HUES6 (cell line): Measurements from ENCODE around the gene SAT2.

ENCODE experiments used
- H3K27ac ChIP-seq: 2 replicates; pipeline ENCODE4 v1.7.0; 2013; ENCODE audit warnings: low read depth, mild to moderate bottlenecking, low read length, inconsistent platforms
- H3K27me3 ChIP-seq: 2 replicates; pipeline ENCODE4 v1.6.1; 2013; ENCODE audit warnings: low read length; ENCODE audit not compliant: control insufficient read depth, insufficient read depth
- H3K36me3 ChIP-seq: 2 replicates; pipeline ENCODE4 v1.6.1; 2013; ENCODE audit warnings: low read length; ENCODE audit not compliant: control insufficient read depth, insufficient read depth
- H3K4me1 ChIP-seq: 2 replicates; pipeline ENCODE4 v1.6.1; 2013; ENCODE audit warnings: low read length; ENCODE audit not compliant: control insufficient read depth, insufficient read depth
- H3K4me3 ChIP-seq: 2 replicates; pipeline ENCODE4 v1.5.1; 2013; ENCODE audit warnings: low read depth, low read length
- H3K9ac ChIP-seq: one replicate; pipeline ENCODE4 v1.6.1; 2013; ENCODE audit warnings: mild to moderate bottlenecking, low read length
- H3K9me3 ChIP-seq: 2 replicates; pipeline ENCODE4 v1.6.1; 2013; ENCODE audit warnings: low read depth, low read length; ENCODE audit not compliant: control insufficient read depth, insufficient read depth

The SAT2 gene

DNA sequence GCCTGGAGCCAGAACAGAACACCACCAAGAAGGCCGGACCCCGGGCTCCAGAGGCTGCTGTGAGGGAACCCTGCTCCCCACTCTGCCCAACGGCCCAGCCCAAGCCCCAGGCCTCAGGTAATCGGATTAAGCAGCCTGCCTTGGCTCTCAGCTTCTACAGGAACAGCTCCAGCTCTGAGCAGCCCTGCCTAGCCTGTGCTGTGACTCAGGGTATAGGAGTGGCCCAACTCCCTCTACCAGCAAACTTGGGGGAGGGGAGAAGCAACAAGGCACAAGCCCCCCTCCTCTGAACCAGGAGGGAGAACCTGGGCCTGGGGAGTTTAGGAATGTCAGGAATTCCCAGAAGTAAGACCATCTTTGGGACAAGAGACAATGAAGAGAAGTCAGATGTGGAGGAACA is 36.9 kb downstream of the SAT2 start:
- peak overlapping the region; percentile 38 for H3K4me3 ChIP-seq
- H3K4me1 ChIP-seq: peaks cover 26% of the 10 kb centered on the region
- H3K36me3 ChIP-seq: peaks cover 60% of the 10 kb centered on the region
- H3K9me3 ChIP-seq: no peaks in the 10 kb centered on the region
- peak overlapping the region; percentile 93 for H3K27ac ChIP-seq
- no peaks in the 10 kb centered on the region for H3K27me3 ChIP-seq
- peak overlapping the region; percentile 78 for H3K9ac ChIP-seq

DNA sequence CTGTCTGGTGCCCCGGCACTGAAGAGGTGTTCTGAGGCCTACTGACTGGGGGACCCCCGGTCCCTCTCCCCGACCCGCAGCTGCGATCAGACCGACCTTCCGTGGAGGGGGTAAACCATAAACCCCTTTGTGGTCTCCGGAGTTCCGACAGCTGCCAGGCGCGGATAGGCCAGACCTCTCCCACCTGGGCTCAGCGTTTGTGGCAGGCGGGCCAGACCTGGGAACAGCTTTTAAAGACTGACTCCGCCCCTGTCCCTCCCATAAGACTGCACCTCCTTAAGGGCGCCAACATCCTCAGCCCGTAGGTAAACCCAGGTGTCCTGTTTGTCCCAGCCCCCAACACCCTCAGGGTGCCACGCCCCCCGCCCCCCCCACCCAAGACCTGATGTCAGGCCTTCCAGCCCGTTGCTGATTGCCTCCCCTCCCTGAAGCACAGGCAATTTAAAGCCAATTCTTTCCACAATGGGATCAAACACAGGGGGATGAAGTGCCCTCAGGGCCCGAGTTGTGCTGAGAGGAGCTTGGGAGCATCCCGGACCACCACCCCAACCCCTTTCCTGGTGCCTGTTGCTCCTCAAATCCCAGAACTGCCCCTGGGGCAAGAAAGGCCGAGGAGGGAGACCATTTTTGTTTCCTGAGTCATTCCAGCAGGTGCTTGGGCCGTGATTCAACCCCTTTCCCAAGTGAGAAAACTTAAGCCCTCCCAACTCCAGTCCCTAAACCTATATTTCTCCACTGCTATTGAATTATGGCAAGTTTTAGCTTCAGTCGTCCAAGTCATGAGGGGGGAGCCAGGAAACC is 37.5 kb downstream of the SAT2 start, which contains the start of gene SOX15:
TSS of gene SOX15 (minus strand) at position 204 of the 801 bp plus-strand sequence. CDS start 418 bp downstream, outside the sequence.
- peak within 1 kb of the TSS; percentile 75 for H3K4me3 ChIP-seq
- H3K4me1 ChIP-seq: peaks cover 26% of the 10 kb centered on the region
- H3K9me3 ChIP-seq: no peaks in the 10 kb centered on the region
- peak within 1 kb of the TSS; percentile 78 for H3K9ac ChIP-seq
- peak within 1 kb of the TSS; percentile 93 for H3K27ac ChIP-seq
- peaks cover 53% of the 10 kb centered on the region for H3K36me3 ChIP-seq
- no peaks in the 10 kb centered on the region for H3K27me3 ChIP-seq

DNA sequence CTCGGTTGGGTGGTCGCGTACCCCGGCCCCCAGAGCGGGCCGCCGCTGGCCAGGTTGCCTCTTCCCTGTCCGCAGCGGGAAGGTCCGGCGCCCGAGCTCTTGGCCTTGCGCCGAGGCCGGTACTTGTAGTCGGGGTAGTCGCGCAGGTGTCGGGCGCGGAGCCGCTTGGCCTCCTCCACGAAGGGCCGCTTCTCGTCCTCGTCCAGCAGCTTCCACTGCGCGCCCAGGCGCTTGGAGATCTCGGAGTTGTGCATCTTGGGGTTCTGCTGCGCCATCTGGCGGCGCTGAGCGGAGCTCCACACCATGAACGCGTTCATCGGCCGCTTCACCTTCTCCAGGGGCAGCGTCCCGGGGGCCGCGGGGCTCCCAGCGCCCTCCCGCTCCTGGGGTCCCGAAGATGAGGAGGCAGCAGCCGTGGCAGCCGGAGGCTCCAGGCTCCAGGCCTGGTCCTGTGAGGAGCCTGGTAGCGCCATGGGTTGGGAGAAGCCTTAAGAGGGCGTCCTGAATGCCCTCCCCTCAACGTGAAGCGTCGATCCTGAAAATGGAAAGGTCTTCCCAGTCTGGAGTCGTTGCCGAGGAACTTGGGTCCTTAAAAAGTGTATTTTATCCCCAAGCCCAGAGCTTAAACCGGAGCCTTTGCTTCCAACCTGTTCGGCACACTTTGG is 38.3 kb downstream of the SAT2 start:
- Histone ChIP-seq H3K27me3 (no peaks in the 10 kb centered on the region), H3K9me3 (no peaks in the 10 kb centered on the region), H3K4me1 (peaks cover 26% of the 10 kb centered on the region), H3K36me3 (peaks cover 46% of the 10 kb centered on the region), H3K9ac (peak overlapping the region; percentile 69), H3K27ac (peak overlapping the region; percentile 54; the same call in 1 of the 2 replicates), H3K4me3 (peak overlapping the region; percentile 75)

DNA sequence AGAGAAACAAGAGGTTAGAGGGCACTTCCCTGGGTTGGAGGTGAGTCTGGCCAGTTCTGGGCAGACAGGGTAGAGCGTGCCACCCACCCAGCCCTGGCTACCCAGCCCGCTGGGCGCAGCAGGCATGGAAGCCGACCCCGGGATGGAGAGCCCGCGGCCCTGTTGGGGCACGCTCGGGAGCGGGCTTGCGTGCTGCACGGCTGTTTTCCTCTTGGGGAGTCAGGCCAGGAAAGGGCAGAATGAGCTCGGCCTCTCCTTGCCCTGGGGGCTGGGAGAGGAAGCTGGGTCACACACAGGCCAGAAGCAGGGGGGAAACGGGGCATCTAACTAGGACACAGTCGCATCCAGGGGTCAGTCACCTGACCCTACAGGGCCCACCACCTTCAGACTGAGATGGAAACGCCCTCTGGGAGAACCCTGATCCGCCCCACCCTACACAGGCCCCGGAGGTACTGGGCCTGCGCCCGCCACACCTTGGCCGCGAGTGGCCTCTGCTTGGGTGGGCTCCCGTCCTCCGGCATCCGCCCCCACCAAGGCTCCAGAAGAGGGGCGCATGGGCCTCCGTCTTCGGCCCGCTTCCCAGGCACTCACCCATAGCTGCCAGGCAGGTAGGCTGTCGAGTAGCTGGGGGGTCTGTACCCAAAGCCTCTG is 38.9 kb downstream of the SAT2 start:
- Histone ChIP-seq H3K9ac (peak overlapping the region; percentile 69), H3K36me3 (peaks cover 39% of the 10 kb centered on the region), H3K4me3 (peak overlapping the region; percentile 75), H3K4me1 (peaks cover 26% of the 10 kb centered on the region), H3K27me3 (no peaks in the 10 kb centered on the region), H3K9me3 (no peaks in the 10 kb centered on the region), H3K27ac (peak overlapping the region; percentile 13; the same call in 1 of the 2 replicates)

DNA sequence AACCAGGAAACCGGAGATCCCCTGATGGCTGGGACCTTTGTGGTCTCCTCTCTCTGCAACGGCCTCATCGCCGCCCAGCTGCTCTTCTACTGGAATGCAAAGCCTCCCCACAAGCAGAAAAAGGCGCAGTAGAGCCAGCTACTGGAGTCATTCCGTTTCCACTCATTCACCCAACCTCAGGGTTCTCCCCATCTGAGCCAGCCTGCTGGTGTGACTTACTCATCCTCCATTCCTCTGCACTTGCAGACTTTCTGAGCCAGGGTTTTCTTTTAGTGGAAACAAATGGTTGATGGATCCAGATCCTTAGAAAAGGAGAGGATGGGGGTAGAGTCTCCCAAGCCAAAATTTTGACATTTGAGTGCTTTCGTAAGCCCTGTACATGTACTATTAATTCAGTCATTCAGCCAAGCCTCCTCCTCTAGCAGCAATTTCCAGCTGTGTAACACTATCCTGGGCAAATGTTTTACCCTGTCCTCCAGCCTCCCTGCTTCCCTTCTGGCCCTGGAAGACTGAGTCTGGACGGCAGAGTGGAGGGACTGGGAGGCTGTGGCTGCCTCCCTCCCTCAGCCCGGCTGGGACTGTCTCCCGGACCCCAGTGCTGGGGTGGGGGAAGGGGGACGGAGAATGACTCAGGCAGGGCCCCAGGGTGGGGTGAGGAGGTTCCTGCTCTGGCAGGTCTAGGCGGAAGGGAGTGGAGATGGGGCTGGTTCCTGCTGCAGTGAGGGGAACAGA is 40.0 kb downstream of the SAT2 start:
- H3K27me3 ChIP-seq: no peaks in the 10 kb centered on the region
- peak overlapping the region; percentile 75; the same call in 1 of the 2 replicates for H3K4me3 ChIP-seq
- no peak overlapping the region for H3K27ac ChIP-seq
- H3K9me3 ChIP-seq: no peaks in the 10 kb centered on the region
- H3K9ac ChIP-seq: no peak overlapping the region
- peaks cover 28% of the 10 kb centered on the region for H3K36me3 ChIP-seq
- H3K4me1 ChIP-seq: peaks cover 35% of the 10 kb centered on the region

DNA sequence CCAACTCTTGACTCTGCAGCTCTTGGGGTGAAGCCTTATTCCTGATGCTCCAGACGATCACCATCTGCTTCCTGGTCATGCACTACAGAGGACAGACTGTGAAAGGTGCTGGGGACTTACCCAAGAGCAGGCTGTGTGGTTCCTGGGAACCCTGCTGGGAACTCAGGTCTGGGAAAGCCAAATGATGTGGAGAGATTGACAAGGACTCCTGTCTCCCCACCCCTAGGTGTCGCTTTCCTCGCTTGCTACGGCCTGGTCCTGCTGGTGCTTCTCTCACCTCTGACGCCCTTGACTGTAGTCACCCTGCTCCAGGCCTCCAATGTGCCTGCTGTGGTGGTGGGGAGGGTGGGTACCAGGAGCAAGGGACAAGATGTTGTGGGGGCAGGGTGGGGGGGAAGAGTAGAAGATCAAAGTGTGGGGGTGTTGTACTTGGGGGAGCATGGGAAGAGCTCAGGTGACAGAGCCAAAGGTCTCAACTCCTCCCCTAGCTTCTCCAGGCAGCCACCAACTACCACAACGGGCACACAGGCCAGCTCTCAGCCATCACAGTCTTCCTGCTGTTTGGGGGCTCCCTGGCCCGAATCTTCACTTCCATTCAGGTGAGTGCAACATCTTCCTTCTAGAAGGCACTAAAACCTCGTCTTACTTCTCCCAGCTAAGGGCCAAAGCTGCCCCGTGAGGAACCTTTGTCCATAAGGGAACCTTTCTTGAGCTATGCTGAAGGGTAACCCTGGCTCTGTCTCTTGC is 40.8 kb downstream of the SAT2 start:
- Histone ChIP-seq H3K27me3 (no peaks in the 10 kb centered on the region), H3K36me3 (peaks cover 21% of the 10 kb centered on the region), H3K9ac (no peak overlapping the region), H3K4me1 (peaks cover 41% of the 10 kb centered on the region), H3K4me3 (no peak overlapping the region), H3K9me3 (no peaks in the 10 kb centered on the region), H3K27ac (no peak overlapping the region)

DNA sequence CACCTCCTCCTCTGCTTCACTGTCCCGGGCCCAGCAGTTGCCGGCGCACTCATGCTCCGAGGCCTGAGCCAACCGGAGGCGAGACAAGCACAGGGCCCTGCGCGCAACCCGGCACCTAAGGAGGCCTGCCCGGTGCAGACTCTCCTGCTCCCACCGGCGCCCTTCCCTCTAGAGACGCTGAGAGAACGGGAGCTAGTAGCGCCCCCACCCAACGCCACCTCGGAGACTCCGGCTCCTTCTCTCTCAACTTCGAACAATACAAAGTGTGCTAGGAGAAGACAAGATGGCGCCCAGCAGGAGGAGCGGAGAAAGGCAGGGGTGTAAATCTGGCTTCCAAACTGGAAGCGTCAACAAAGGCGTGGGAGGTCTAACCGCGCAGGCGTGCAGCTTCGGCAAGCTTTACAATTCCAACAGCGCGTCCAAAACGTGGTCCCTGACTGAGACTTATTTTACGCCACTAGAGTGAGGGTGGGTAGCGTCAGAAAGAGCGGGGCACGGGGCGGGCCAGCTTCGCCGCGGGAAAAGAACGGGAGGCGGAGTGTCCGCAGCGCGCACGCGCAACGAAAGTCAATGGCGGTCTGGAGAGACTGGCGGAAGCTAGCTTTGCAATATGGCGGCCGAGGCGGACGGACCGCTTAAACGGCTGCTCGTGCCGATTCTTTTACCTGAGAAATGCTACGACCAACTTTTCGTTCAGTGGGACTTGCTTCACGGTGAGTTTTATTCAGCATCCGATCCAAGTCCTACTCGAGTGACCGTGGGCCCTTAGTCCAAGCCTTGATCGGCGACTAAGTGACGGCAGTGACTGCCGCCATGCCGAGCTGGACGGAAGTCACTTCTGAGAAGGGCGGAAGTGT is 44.1 kb downstream of the SAT2 start, which contains the start of gene MPDU1:
TSS of gene MPDU1 (plus strand) at position 600 of the 857 bp plus-strand sequence. CDS start at position 611, 11 bp downstream.
- Histone ChIP-seq H3K9ac (peak within 1 kb of the TSS; percentile 98), H3K4me1 (peaks cover 23% of the 10 kb centered on the region), H3K36me3 (peaks cover 29% of the 10 kb centered on the region), H3K9me3 (no peaks in the 10 kb centered on the region), H3K27ac (peak within 1 kb of the TSS; percentile 99), H3K4me3 (peak within 1 kb of the TSS; percentile 88), H3K27me3 (no peaks in the 10 kb centered on the region)

DNA sequence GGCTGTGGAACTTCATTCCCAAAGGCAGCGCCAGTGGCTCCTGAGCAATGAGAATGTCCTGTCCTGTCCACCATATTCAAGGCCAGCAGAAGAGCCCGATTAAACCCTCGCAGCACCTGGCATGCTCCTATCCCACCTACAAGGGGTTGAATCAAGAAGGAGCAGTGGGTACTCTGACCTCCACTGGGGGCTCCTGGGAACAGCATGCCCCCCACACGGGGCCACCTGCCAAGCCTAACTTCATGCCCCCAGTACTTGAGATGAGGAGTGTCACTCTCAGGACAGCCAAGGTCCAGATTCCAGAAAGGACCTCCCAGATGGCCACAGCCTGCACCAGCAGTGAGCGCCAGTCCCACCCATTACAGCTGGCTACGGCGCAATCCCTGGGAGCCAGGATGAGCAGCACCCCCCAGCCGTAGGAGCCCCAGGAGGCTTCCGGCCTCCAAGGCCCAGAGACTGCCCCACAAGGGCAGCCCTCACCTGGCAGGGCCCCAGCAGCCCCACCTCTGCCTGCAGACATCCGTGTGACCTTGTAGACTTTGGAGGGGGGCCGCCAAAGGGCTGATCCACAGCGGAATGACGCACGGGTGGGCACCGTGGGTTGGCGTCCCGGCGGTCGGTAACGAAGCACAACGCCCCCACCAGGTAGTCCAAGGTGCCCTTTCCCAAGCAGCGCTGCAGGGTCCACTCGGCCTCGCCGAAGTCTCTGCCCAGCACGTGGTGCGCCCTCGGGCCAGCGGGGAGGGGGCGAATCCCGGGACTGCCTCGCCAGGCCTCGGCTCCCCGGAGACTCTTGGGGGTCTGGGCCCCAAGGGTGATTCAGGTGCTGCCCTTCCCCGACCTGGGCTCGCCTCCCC is 45.0 kb downstream of the SAT2 start:
- Histone ChIP-seq H3K9ac (peak overlapping the region; percentile 98), H3K4me1 (peaks cover 15% of the 10 kb centered on the region)

More for the DNA sequence above, 45.0 kb downstream of the SAT2 start:
- Histone ChIP-seq H3K27me3 (no peaks in the 10 kb centered on the region), H3K4me3 (peak overlapping the region; percentile 88), H3K27ac (peak overlapping the region; percentile 99), H3K9me3 (no peaks in the 10 kb centered on the region), H3K36me3 (peaks cover 35% of the 10 kb centered on the region)
